VCaP (cell line): ENCODE measurements around the gene CLEC7A.

ENCODE experiments used
- H3K27ac ChIP-seq: fragments of 450-650 bp; 2 replicates; pipeline ENCODE4 v1.5.1; 2017
- CTCF ChIP-seq: fragments of 450-650 bp; conservative IDR thresholded peaks from 2 replicates; pipeline ENCODE4 v1.5.1; 2017; ENCODE audit warnings: mild to moderate bottlenecking, moderate library complexity

Gene CLEC7A

GRCh38 chr12:10130042-10130441 lies at the start of gene CLEC7A:
Gene CLEC7A, minus strand, starts transcription at chr12:10130199. Its CDS starts 117 bp downstream, at chr12:10130082.
- no peak for TF ChIP-seq CTCF
- H3K27ac ChIP-seq, result no peak within 1 kb of the TSS

GRCh38 chr12:10179776-10180181 lies 49.8 kb upstream of the CLEC7A start:
- no peak for TF ChIP-seq CTCF
- H3K27ac ChIP-seq, result no peak overlapping the region

DNA sequence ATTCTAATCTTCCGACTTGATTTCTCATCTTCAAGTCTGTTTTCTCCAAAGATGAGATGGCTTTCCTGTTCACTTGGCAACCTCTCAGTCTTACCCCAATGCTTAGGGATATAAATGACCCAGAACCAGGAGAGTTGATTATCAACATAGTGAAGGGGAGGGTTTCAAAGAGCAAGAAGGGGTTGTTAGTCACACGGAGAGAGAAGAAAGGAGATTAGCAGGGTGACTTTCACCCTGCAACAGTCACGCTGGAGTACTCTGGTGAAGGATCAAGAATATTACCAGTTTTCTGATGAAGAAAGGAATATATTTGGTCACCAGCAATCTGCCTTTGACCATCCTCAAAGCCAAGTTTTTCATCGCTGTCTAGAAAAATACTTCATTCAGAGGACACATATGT lies 48.8 kb upstream of the CLEC7A start, which contains the start of gene TMEM52B:
Gene TMEM52B, plus strand, starts transcription at position 212 of the 400 bp plus-strand sequence. CDS start 543 bp downstream, outside the sequence.
- no peak within 1 kb of the TSS for H3K27ac ChIP-seq
- no peak for TF ChIP-seq CTCF

DNA sequence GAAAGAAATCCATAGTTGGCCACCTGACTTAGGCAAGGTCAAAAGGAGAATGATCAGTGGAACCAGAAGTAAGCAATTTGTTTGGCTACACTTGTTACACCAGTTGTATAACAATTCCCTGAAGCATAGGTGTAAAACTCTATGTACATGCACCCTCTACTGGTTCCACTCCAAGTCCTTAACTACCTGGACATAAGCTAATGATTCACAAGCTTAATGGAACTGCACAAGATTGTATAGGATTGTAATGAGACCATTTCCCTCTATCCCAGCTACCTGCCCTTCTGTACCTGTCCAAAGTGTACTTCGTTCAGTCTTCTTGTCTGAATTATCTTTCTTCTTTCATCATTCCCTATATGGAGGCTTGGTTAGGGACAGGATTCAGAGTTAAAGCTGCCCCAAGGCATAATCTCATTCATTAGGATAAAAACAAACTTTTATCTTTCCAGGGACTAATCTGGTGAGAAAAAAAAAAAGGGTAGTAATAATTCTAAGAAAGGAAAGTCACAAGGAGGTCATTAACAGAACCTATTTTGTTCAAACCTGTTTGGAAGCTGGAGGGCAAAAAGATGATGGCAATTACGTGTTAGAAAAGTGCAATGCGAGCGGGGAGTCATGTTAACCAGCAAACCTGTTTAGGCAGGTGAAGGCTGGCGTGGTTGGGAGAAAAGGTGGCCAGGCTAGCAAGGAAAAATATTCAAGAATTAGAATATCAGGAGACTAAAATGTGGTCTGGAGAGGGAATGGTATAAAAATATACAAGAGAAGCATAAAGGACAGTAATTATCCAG lies 46.0 kb upstream of the CLEC7A start:
- H3K27ac ChIP-seq, result no peak overlapping the region
- peak; percentile 39 for TF ChIP-seq CTCF

DNA sequence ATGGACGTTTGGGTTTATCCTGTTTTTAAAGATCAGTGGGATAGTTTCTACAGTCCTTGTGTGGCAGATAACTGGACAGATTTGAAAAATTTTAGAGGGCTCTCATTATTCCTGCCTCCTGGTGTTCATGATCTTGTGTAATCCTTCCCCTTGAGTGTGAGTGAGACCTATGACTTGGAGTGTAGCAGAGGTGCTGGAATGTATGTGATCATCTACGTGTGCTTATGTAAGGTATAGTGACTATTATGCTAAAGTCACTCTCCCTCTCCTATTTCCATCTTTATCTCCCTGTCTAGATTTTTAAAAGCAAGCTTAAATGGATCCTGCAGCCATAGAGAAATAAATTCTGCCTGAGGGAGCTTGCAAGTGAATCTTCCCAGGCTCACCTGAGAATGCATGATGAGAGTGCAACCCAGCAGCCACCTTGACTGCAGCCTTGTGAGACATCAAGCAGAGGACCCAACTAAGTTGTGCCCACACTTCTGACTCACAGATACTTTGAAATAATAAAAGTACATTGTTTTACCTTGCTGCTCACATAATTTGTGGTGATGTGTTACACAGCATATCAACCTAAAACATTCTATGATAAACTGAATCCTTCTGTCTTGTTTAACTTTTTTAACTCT lies 45.1 kb upstream of the CLEC7A start:
- no peak for TF ChIP-seq CTCF
- H3K27ac ChIP-seq, result no peak overlapping the region

DNA sequence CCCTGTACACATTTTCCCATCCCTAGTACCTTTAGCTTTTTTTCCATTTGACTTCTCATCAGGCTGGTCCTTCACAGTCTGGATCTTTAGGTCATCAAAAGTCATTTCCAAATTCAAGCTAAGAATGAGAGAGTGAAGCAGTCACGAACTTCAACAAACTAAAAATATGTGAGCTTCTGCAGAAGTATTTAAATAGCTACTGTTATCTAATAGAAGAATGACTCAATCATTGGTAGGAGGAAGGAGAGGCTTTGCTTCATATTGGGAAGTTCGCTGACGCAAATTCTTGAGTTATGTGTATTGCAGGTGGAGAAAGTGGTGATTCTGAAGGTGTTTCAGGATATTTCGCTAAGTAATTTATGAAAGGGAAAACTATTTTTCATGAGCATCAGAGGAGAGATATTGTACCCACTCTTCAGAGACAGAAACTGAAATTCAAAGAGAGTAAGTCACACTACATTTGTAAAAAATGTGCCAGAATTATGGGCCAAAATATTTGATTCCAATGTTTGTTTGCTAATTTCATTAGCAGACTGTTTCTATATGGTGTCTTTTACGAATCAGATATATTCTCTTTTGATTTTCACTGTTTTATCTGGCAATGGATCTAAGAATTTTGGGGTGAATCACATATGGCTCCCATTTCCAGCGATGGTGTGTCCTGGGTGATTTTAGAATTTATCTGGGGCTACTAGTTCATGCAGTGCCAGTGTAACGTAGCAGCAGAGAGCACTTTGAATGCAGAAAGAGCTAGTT lies 42.2 kb upstream of the CLEC7A start, which contains the start of gene OLR1:
Gene OLR1, minus strand, starts transcription at position 160 of the 756 bp plus-strand sequence. Its CDS starts 55 bp downstream, at position 105.
- TF ChIP-seq CTCF, result no peak
- H3K27ac ChIP-seq, result no peak within 1 kb of the TSS

DNA sequence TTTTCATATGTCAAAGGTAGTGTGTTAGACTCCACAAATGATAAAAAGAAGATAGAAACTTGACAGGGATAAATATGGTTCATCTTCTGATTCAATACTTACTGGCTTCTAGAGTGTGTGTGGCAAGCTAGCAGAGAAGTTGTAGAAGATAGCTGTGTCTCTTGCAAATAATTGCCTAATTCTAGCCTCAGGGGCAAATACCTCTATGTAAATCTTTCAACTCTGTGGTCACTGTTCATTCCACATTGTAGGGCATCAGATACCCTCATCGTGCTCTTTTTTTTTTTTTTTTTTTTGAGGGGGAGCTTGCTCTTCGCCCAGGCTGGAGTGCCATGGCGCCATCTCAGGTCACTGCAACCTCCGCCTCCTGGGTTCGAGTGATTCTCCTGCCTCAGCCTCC lies 40.2 kb upstream of the CLEC7A start:
- H3K27ac ChIP-seq, result no peak overlapping the region
- no peak for TF ChIP-seq CTCF
